D341Med (cell line): Measurements from ENCODE around the gene CTSE.
"Not testable (repeated sequence)": the region's sequence is repeated elsewhere in the genome, so short reads cannot be mapped to it uniquely, and the experiment has no call there.

Source experiments
- DNase-seq: peaks from one replicate; pipeline ENCODE4 v3.0.0; 2012; ENCODE audit warnings: low spot score

The CTSE gene

GRCh38 chr1:206023695-206024094 is at the start of gene CTSE:
Gene CTSE, minus strand, starts transcription at chr1:206023895. Its CDS starts 104 bp downstream, at chr1:206023791.
- DNase-seq = no peak

- DNase-seq = no peak
Observed at GRCh38 chr1:206070627-206071304, 47.1 kb upstream of the CTSE start.

- DNase-seq = no peak
Observed at GRCh38 chr1:206068314-206068713, 44.6 kb upstream of the CTSE start.

- DNase-seq = no peak
Observed at GRCh38 chr1:206067486-206068227, 44.0 kb upstream of the CTSE start.

GRCh38 chr1:206066479-206067171 is 42.9 kb upstream of the CTSE start:
- DNase-seq = no peak

GRCh38 chr1:206065547-206066145 is 42.0 kb upstream of the CTSE start:
- DNase-seq = no peak

- DNase-seq = not testable (repeated sequence)
Observed at GRCh38 chr1:206064501-206064900, 40.8 kb upstream of the CTSE start.

- DNase-seq = not testable (repeated sequence)
Observed at GRCh38 chr1:206064001-206064400, 40.3 kb upstream of the CTSE start.

- DNase-seq = no peak
Observed at GRCh38 chr1:206062464-206062863, 38.8 kb upstream of the CTSE start.

- DNase-seq = no peak
Observed at GRCh38 chr1:206060844-206061243, 37.1 kb upstream of the CTSE start.

GRCh38 chr1:206059355-206059915 is 35.7 kb upstream of the CTSE start:
- DNase-seq = no peak

GRCh38 chr1:206058927-206059292 is 35.2 kb upstream of the CTSE start:
- no peak for DNase-seq

- DNase-seq = not testable (repeated sequence)
Observed at GRCh38 chr1:206058289-206058926, 34.7 kb upstream of the CTSE start.

- DNase-seq = not testable (repeated sequence)
Observed at GRCh38 chr1:206055639-206056323, 32.1 kb upstream of the CTSE start.

GRCh38 chr1:206055069-206055625 is 31.5 kb upstream of the CTSE start:
- not testable (repeated sequence) for DNase-seq

GRCh38 chr1:206053616-206054015 is 29.9 kb upstream of the CTSE start:
- DNase-seq = not testable (repeated sequence)

GRCh38 chr1:206052919-206053610 is 29.4 kb upstream of the CTSE start, which contains the start of gene RHEX:
Gene RHEX, plus strand, starts transcription at chr1:206053173. Its CDS starts 44,656 bp downstream, at chr1:206097829.
- not testable (repeated sequence) for DNase-seq

- not testable (repeated sequence) for DNase-seq
Observed at GRCh38 chr1:206052231-206052865, 28.7 kb upstream of the CTSE start.

- DNase-seq = no peak
Observed at GRCh38 chr1:206050655-206051235, 27.1 kb upstream of the CTSE start.
